Kidney capillary endothelial cell (primary cell): ENCODE measurements around the gene CDHR2.
A peak's percentile ranks its signal among the peaks of the same experiment; 100 is the strongest.

Source experiments
- DNase-seq: peaks from one replicate; pipeline ENCODE4 v3.0.0-alpha.2; 2018; ENCODE audit warnings: low spot score

CDHR2 gene

DNA sequence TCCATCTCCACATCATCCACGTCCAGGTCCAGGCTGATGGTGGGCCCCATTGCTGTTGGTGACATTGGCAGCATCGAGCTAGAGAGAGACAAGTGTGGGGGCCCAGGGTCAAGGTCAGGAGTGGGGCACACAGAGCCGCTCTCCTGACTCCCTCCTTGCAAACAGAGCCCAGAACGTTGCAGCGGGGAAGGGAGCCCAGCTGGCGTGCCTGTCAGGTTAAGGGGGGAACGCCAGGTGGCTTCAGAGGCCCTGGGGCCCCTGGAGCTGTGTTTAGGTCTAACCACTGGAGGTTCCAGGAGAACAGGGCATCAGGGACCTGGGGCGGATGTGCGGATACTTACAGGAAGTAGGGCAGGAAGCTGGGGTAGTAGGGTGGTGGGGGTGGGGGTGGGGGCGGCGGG is 19.4 kb upstream of the CDHR2 start:
- no peak for DNase-seq

DNA sequence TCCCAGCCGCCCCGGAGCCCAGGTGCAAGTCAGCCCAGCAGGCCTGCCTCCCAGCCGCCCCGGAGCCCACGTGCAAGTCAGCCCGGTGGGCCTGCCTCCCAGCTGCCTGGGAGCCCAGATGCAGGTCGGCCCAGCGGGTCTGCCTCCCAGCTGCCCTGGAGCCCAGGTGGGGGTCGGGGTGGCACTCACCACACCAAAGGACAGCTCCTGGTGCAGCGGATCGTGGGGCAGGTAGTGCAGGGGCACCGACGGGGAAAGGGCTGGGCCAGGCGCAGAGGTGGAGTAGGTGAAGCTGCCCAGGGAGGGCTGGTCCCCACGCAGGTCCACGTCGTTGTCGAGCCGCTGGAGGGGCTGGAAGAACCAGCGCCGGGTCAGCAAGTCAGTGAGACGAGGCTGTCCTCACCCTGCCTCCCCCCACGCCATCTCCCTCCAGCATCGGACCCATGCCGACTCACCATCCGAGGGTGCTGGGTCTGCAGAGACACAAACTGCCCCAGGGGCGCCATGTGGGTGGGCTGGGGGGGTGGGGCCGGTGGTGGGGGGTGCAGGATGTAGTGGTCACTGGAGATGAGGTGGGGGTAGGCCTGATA is 18.7 kb upstream of the CDHR2 start:
- DNase-seq, result no peak

DNA sequence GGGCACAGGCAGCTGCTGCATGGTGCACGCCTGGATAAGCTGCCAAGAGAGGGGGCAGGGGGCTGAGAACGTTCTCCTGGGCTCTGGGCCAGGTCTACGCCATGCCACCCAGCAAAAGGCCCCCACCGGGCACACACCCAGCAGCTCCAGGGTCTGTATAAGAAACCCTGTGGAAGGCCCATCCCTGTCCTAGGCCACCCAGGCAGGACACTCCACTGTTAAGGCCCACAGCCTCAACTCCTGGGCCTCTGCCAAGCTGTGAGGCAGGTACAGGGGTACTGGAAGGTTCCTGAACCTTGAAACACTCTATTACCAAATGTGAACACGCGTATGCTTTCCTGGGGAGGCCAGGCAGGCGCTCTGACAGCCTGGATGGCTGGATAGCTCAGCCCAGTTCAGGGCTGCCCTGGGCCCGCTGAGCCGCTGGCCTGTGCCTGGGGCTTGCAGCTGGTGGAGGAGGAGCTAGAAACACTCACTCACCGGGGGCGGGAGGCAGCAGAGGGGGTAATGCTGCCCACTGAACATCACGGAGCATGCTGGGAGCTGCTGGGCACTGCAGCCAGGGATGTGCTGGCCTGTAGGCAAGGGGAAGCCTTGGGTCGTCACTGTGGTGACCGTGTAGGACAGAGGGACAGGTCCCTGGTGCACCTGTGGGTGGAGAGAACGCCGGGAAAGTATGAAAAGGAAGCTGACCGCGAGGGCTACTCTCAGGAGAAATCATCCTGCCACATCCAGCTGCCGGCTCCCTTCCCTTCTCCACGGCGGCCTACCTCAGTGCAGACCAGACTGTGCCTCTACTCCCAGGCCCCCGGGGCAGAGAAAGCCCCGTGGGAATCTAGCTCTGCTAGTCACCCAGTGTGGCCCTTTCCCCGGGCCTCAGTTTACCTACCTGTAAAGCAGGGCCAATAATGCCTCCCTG is 17.9 kb upstream of the CDHR2 start:
- DNase-seq, result no peak

DNA sequence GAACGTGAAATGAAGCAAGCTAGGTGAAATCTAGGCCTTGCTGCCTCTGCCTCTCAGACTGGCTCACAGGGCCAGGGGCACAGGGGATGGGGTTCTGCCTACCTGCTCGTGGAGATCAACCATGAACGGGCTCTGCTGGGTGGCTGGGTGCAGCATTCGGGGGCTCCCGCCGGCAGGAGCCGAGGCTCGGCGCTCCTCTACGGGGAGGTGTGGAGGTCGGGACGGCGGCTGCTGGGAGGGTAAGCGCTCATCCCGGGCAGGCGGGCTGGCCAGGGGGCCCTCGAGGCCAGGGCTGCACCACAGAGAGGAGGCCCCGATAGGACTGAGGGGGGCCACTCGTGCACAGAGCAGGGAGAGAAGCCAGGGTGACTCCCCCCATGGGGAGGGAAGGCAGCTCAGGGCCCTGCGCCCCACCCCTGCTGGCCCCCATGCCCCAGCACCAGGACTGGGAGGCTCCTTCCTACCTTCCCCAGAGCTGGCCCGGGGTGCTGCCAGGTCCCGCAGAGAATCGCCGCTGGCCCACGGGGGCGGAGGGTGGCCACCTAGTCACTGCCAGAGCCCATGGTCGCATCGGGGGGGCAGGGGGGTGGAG is 17.1 kb upstream of the CDHR2 start:
- no peak for DNase-seq

DNA sequence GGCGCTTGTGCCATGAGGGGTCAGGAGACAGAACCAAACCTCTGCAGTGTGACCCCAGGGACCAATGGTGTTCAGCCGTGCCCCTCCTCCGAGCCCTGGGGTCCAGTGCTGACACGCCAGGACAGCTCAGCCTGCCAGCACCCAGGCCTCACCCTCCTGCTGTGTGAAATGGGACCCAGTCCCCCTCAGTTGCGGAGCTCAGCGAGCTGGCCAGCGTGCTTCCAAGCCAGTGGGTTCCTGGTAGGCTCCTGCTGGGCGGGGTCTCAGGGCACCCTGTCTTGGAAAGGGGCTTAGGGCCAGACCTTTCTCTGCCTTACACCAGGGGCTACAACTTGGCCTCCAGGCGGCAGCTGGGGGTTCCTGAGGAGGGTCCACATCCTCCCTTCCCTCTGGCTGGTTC is 16.3 kb upstream of the CDHR2 start:
- no peak for DNase-seq

DNA sequence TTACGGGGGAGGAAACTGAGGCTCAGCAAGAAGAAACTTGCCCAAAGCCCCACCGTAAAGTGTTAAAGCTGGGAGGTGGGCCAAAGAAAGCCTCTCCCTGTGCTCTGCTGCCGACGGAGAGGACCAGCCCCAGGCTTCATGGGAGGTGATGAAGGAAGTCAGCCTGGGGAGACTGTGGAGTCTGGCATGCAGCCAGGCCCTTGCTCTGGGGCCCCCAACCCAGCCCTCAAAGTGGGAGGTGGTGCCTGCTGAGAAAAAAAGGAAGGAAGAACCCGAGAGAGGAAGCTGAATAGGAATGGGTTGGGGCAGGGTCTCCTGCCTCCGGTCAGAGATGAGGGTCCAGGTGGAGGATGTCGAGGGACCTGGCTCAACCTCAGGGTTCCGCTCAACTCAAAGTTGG is 15.8 kb upstream of the CDHR2 start:
- no peak for DNase-seq

DNA sequence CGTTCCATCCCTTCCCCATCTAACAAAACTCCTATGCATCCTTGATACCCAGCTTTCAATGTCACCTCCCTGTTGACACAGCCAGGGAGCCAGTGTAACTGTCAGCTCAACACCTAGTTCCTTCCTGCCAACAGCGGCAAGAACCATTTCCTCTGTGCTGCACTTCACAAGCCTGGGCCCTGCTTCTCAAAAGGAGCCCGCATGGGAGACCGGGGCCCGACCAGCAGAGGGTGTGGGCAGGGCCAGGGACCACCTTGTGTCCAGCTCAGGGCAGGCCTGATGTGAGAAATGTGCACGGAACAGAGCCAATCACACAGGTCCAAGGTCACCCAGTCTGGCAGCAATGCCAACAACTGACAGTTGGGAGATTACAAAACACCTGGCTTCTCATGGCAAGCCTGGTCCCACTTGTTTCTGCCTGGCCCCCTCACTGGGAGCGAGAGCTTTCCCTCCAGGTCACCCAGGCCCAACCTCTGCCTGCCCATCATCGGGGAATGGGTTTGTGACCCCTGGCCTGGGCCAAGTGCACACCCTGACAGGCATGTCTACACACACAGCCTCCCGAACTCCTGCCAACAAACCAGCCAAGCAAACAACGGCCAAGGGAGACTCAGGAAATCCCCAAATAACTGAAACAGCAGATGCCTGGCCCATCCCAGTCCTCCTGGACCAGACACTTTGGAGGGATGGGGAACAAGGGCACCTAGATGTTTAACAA is 15.1 kb upstream of the CDHR2 start:
- DNase-seq, result no peak

DNA sequence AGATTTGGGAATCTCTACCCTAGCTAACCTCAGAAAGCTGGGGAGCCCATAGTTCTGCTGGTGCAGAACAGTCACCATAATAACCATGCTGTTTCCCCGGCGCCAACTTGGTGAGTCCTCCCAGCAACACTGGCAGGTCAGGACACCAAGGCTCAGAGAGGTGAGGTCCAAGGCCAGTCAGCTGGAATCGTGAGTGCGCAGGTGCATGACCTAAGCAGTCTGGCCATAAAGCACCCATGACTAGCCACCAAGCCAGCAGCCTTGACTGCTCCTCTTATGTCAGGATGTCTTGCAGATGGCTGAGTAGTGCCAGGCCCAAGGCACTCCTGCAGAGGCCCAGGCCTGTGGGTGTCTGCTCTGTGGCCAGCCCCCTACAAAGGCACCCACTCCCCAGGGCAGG is 14.5 kb upstream of the CDHR2 start:
- no peak for DNase-seq

DNA sequence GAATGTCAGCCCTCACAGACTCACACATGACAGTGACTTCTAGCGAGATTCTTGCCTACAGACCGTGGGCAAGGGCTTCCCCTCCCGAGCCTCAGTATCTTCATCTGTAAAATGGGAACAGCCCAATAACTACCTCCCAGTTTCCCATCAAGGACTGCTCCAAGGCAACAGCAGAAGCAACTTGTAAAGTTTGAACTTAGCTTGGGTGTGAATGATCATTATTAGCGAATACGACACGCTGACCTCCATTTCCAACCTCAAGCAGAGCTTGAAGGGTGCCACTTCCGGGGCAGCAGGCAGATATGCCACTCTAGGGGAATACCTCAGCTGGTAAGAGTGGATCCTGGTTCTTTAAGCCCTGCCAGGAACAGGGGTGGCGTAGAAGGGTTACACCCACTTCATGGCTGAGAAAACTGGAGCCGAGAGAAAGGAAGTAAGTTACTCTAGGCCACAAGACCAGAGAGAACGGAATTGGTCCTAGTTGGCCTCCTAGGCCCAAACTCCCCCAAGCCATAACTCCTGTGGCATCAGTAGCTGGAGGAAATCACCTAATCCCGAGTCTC is 14.0 kb upstream of the CDHR2 start:
- DNase-seq, result no peak

DNA sequence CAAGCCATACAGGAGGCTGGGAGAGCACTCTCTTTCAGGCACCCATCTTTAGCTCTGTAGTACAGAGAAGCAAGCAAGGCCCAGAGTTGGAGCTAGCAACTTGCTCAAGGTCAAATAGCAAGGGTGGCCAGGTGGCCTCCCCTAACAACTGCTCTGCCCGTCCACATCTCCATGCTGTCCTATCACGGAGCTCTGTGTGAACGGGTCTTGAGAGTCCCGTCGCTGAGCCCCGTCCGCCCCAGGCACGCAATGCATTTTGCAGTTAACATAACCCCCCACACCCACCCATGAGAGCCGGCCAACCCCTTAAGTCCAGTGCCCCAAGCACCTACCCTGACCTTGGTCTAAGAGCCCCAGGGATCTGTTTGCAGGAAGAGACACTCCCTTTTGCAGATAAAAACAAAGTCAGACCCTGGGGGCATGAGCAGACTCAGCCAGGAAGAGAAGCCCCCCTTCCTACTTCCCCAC is 13.4 kb upstream of the CDHR2 start:
- no peak for DNase-seq

DNA sequence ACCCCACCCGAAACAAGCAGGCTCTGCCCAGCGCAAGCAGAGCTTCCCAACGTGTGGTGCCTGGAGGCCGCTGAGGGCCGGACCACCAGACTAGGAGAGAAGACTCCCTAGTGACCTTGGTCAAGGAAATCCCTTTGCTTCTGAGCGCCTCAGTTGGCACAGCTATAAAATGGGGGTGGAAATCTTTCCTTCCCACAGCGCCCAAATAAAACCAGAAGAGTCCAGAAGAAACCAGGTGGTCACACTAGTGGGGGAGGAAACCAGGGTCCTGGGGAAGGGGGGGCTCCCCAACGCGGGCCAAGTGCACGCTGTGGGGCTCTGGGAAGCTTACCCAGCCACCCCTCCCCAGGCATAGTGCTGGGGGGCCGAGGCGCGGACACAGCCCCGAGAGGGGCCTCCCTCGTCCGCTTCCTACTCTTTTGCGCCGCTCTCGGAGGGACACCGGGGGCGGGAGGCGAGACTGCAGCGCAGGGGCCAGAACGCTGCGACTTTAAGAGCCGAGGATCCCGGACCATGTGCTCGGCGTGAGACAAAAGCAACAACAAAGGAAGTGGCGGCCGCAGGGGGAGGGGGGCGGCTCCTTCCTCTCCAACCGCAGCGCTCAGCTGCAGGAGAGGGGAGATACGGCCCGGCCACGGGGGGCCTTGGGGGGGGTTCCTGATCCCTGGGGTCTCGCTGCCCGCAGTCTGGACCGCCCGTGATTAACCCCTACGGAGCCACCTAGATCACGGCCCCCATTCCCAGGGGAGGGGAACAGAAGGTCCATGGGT is 12.8 kb upstream of the CDHR2 start:
- DNase-seq, result no peak

DNA sequence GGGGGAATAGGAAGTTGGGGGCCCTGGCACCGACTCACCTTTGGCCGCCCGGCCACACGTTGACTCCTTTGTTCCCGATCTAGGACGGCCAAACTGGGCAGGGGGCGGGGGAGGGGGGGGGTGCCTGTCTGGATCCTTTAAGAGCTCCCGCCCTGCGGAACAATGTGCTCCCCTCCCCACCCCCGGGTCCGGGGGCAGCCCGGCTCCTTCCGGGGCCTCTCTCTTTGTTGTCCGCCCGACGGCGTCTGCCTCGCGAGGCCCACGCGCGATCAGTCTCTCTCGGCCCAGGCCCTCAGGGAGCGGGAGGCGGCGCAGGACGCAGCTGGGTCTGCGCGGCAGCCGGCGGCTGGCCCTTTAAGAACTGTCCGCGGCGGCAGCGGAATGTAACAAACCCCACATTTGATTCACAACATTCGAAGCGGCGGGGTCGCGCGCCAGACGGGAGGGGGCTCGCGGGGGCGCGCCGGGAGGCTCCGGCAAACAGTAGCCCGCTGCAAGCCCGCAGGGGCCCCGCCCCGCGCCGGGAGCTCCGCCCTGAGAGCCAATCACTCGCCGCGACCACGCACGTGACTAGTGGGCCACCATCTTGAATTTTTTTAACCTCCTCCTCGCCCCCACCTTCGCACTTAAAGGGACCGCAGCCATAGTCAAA is 12.1 kb upstream of the CDHR2 start, which contains the start of gene RNF44:
Gene RNF44 (minus strand): TSS at position 501 of the 652 bp plus-strand sequence. CDS start 4,930 bp downstream, outside the sequence.
- DNase-seq, result peak; percentile 97

DNA sequence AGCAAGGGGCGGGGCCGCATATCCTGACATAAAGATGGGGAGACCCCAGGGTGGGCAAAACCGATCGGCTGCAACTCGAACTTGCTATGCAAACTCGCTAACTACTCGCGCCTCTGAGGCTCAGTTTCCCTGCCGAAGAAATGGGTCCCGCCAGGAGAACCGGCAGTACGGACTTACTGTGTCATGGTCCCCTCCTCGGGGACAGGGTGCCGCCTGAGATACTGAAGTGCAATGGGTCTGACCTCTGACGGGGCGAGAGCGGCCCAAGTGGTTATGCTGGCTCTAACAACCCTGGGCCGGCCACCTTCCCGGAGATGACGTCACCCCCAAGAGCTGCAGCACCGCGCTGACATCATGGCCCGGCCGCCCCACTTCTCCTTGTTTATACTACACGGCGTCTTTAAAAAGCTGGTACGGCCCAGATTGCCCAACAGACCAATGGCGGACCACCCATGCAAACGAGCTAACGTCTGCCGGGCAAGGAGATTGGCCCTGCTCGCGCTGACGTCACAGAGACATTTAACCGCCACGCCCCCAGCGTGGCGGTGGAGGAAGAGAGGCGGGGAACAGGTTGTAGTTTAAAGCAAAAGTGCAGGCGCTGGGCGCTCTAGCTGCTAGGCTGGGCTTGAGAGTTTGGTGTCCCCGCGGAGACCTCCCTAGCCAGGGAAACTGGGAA is 11.4 kb upstream of the CDHR2 start:
- peak; percentile 99 for DNase-seq

DNA sequence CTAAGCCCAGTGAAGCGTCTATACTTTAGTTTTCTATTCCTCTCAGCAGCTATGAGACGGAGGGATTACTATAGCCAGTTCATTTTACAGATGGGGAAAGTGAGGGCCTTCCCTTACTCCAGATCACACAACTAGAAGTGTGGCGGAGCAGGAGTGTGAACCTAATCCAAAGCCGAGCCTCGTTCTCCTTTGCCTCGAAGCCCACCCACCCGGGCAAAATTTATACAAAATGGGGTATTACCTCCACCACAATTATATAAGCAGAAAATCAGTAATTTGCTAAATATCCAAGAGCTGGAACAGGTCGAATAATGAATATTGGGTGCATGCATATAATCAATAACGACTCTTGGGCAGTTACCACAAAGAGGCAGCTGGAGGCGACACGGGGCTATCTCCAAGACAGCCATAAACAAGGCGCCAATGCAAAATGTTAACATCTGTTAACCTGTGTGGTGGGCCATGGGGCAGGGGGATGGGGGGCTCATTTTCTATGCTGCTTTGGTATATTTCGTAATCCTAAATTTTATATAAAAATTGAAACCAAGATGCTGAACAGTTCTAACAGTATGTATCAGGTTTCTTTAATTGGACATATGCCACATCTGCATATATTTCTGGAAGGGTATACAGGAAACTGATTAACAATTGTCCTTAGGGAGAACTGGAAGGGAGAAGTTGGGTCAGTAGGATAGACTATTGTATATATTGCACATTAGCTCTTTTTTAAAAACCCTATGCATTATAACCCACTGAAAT is 10.7 kb upstream of the CDHR2 start:
- no peak for DNase-seq

DNA sequence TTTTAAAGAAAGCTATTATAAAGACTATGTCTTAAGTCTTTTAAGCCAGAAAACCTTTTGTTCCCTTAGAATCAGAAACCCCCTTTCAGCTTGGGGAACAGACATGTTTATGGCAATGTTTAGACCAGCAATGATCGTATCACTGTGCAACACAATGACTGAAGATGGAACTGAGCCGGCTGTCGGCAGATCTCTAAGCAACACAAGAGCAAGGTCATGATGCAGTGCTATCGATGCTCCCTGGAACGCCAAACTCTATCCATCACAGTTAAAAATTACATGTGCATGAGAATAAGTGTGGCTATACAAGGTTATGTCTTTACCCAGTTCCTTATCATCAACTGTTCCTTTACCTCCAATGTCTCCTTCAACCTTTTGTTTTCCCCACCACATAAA is 10.2 kb upstream of the CDHR2 start:
- no peak for DNase-seq

DNA sequence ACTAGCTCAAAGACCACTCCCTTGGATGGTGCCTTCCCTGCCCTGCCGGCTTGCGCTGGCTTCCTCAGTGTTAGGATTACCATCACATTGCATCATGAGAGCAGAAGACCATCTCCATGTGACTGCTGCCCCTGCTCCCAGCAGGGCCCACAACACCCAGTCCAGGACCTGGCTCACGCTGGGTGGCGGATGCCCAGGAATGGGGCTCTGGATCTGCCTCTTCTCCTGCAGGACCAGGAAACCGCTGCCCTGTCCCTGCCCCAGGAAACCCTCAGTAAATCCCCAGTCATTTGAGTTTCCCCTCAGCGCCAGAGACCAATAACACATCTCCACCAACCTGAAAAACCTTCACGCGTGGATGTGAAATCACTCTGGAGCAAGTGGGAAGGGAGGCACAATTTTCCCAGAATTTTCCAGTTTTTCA is 8.7 kb upstream of the CDHR2 start:
- no peak for DNase-seq

DNA sequence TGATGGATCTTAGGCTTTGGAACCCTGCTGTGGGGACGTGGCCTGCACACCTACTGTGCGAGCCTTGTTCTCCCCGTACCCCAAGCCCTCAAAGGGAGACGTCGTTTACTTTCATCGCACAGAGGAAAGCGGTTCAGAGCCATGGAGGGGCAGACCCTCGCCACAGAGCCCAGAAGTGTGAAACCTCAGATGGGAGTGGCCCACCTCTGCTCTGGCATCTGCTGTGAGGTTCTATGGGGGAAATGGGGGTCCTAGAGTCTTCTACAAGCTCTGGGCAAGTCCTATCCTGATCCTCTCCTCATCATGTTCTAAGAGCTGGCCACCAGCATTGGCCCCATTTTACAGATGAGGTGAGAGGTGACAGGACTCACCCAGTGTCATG is 8.2 kb upstream of the CDHR2 start:
- no peak for DNase-seq

DNA sequence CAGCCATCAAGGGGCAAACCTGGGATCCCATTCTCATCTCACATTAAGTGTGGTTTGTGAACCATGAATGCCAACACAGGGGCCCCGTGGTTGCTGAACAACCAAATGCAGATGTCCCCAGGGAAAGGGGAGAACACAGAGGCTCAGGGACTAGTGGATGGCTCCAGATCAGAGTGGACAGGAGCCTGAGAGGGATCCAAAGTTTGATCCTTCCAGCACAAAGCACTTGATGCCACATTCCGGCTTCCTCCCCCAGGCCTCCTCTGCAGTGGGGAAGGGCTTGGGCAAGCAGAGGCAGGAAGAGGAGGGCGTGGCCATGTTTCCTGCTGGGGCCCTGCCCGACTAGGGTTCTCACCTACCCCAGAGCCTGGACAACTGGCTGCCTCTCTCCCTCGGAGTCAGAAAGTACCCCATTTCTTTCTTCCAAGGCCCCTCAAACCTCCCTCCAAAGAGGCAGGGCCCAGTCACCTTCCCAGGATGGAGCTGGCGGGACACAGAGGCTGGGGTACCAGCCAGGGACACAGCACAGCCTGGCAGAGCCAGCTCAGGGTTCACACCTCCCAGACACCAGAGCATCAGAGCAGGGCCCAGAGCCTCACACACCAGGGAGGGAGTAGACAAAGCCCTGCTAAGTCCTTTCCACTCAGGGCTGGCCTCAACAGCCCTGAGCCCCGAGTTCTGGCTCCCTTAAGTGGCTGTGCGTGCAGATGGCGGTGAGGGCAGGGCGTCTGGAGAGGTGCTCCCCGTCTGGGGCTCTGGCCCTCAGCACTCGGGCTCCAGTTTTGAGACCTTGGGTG is 7.6 kb upstream of the CDHR2 start:
- no peak for DNase-seq
